DMS53 treated with DMSO at 0.1 percent for 48 hours (cell line): ENCODE measurements around the gene RAB29.
"Not testable (repeated sequence)": the region's sequence is repeated elsewhere in the genome, so short reads cannot be mapped to it uniquely, and the experiment has no call there.

Experiments
- DNase-seq: peaks from one replicate; lab custom pipeline; 2025; ENCODE audit not compliant: unreplicated experiment; lab: John Stamatoyannopoulos, UW

RAB29 gene, protein sequence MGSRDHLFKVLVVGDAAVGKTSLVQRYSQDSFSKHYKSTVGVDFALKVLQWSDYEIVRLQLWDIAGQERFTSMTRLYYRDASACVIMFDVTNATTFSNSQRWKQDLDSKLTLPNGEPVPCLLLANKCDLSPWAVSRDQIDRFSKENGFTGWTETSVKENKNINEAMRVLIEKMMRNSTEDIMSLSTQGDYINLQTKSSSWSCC

DNA sequence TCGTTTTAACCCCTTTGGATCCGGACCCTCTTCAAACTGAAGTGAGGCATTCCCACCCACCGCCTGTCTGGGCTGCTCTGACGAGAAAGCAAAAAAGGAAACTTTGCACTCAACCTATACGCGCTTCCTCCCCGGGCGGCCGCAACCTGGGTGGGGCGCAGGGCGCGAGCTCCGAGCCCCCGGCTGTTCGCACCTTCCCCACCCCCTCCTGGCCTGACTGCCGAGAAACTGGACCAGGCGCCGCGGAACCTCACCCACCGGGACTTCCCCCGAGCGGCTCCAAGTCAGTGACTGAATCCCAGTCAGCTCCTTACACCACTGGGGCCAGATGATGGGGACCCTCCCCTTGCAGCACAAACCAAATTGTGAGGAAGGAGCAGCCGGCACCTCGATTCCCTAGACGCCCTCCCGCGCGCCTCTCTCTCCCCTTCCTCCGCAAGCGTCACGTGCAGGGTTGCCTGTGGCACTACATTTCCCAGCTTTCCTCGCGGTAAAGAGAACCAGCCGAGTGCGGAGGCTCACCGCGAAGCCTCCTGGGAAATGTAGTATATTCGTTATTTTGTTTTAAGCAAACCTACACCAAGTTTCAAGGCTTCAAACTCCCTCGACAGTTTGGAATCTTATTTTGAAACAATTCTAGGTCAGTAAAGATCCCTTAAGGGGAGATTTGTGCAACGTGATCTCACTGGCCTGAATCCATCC, at the start of gene RAB29:
Gene RAB29, minus strand, starts transcription at position 468 of the 702 bp plus-strand sequence. CDS start 526 bp downstream, outside the sequence.
- peak; percentile 59 for DNase-seq

DNA sequence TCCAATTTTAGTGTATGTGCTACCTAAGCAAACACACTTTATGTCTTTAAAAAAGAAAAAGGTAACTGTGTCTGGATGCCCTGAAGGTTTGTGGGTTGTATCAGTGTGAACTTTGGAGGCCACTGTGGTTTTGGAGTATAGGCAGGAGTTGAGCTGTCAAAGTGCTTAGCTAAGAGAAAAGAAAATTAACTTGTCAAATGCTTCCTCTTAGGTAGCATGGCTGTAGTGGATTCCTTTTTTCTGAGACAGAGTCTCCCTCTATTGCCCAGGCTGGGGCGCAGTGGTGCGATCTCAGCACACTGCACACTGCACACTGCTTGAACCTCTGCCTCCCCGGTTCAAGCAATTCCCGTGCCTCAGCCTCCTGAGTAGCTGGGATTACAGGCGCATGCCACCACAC, 48.9 kb upstream of the RAB29 start:
- DNase-seq: no peak

DNA sequence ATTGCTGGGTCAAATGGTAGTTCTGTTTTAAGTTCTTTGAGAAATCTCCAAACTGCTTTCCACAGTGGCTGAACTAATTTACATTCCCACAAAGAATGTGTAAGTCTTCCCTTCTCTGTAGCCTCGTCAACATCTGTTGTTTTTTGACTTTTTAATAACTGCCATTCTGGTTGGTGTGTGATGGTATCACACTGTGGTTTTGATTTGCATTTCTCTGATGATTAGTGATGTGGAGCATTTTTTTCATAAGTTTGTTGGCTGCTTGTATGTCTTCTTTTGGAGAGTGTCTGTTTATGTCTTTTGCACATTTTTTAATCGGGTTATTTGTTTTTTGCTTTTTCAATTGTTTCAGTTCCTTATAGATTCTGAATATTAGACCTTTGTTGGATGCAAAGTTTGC, 48.0 kb upstream of the RAB29 start:
- DNase-seq: not testable (repeated sequence)

DNA sequence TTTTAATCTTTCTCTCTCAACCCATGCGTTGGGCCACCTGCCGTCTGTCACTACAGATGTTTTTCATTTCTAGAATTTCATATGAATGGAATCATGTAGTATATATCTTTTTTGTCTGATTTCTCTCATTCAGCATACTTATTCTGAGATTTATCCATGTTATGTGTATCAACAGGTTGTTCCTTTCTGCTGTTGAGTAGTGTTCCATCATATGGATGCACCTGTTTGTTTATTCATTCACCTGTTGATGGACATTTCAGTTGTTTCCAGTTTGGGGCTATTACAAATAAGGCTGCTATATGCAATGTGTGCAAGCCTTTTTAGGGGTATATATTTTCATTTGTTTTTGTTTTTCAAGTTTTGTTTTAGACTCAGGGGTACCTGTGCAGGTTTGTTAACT, 47.1 kb upstream of the RAB29 start:
- no peak for DNase-seq

DNA sequence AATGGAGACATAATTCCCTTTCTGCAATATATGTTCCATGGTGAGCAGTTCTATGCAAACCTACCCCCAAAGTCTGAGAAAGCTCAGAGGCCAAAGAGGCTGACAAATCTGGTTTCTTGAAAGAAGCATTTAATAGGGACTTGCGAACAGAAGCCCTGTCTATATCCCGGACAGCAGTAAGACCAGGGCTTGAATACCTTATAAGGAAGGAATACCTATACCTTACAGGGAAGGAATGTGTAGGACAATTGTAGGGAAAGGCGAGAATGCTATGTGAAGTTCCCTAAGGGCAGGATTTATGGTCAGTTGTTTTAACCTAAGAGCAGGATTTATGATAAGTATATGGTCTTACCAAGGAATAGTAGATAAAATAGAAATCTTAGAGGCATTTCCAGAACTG, 42.7 kb upstream of the RAB29 start:
- DNase-seq: no peak

DNA sequence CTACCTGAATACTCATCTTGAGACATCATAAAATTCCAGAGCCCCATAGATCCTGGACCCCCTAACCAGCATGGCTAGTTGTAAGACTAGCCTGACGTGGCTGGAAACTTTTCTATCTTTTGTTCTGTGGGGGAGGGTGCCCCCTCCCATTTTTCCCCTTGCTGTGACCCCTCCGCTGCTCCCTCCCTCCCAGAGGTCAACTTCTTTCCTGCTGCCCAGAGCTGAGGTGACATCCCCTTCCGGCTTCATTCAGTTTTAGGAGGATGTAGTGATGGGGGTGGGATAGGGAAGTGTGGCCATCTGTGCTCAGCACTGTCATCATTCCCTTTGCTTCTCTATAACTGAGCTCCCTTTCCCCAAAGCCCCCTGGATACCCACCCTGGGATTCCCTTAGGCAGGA, 42.1 kb upstream of the RAB29 start:
- DNase-seq: no peak

DNA sequence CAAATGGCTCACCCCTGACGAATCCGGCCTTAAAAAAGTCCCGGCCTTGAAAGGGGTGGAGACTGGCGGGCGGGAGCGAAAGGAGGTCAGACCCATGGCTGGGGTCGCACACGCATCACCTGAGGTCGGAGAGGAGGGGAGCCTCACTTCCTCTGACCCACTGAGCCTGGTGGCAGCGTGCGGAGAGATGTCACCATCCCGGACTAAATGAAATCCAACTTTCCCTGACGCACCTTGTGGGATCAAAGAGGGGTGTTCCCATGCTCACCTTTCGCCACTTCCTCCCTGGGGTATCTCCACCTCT, 38.4 kb upstream of the RAB29 start:
- no peak for DNase-seq

DNA sequence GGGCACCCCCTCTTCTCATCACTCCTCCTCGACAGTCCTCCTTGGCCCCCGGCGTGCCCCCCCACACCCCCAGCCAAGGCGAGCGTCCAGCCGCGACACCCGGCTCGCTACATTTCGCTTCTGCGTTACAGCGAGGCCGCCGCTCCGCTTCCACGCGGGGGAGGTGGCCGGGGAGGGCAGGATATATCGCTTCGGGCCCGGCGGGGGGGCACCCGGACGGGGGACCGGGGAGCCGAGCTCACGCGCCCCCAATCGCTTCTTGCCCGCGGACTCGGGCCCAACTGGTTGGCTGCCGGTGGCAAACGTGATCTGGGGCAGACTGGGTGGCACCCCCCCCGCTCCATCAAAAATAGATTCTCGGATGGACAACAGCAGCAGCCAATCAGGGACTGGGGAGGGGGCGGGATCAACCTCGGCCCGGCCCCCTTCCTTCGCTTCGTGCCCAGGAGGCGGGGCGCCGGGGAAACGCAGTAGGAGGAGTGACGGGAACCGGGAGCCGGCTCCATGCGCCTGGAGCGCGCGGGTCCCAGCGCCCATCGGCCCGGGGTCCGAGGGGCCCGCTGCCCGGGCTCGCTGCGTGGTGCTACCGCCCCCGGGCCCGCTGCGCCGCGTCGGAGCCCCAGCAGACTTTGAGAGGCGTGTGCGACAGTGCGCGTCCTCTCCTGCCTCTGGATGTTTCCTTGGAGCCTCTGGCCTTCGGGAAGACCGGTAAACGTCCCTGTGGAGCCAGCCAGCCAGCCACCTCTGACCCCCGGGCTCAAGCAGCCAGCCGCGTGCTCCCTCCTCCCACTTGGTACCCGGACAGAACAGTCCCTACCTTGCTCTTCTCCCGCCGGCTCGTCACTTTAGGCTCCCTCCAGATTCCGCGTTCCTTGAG, 37.8 kb upstream of the RAB29 start, which contains the start of gene SLC41A1:
Gene SLC41A1, minus strand, starts transcription at position 321 of the 877 bp plus-strand sequence. CDS start 2,757 bp downstream, outside the sequence.
- peak; percentile 92 for DNase-seq

DNA sequence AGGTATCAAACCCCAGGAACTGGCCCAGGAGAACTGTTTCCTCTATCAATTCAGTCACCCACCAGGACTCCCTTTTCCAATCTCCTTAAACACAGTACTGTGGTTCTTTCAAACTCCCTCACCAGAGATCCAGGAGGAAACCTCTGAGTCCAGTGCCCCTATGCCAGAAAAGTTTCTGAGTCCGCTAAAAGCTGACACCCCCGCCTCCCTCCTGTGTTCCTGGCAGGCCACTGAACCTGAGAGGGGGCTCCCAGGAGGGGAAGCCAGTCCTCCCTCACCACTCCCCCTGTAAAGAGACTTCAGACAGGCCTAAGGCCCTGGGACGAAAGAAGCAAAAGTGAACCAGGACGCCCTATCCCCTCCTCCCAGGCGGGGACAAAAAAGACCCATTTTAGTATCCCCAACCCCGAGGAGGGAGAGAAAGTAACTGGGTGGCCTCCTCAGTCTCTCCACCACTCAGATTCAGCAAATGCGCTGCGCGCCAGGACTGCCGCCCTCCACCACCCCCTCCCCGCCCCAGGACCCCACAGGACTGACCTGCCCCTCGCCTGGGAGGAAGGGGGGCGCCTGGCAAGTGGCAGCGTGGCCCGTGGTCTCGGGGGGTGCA, 37.1 kb upstream of the RAB29 start:
- no peak for DNase-seq

DNA sequence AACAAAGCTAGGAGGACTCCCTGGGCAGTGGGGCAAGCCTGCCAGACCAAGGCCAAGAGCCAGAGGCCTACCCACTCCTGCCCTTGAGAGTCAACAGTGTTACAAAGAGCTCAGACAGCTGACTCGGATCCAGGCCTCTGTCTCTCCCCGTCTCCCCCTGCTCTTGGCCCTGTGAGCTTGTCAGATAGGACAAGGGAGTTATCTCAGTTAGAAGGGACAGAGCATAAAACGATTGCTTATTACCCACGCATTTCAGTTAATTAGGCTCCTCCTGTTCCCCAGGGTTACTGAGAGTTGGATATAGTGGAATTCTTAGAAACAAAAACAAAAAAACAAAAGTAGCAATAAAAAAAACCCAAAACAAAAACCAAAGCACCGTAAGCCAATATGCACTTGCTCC, 36.4 kb upstream of the RAB29 start:
- DNase-seq: no peak

DNA sequence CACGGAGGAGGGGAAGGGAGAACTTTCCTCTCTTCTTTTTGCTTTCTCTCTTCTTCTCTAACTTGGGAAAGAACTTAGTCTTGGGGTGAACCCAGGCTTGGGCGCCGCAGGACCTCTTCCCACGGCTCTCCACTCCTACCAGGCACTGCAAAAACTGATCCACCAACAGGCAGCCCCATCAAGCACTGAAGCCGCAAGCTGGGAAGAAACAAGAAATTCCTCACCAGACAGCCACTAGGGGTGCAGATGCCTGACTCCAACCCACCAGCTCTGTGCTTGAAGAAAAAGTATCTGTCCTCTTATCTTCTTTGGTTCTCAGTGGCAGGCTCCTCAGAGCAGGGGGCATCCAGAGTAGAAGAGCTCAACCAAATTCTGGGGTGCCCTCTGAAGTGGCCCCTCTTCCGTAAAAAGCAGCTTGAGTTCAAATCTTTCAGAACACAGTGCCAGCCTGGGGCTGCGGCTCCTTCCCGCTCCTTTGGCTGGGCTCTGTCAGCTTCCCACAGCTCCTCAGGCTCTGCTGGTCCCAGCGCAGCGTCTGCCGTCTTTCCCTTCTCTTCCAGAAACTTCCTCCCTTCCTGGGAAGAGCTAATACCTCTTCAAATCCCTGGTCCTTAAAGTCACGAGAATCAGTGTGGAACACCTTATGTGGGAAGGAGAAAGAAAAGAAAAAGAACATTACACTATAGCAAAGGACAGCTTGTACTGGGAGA, 35.3 kb upstream of the RAB29 start:
- DNase-seq: no peak

DNA sequence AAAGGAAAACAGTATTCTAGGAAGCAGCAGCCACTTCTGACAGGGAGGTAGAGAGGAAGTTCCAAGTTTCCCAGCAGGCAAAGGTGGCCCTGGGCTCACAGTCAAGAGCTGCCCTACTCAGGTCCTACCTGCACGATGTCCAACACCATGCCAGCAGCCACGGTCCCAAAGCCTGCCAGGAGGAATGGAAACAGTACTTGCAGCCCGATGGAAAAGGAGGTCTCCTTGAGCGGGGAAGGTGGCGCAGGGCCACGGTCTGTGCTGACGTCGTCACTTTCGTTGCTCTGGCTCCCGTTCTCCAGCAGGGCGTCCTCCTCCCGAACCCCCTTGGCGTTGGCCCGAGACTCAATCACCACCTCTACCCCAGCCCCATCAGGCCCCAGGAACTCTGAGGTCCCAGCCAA, 34.7 kb upstream of the RAB29 start:
- no peak for DNase-seq

DNA sequence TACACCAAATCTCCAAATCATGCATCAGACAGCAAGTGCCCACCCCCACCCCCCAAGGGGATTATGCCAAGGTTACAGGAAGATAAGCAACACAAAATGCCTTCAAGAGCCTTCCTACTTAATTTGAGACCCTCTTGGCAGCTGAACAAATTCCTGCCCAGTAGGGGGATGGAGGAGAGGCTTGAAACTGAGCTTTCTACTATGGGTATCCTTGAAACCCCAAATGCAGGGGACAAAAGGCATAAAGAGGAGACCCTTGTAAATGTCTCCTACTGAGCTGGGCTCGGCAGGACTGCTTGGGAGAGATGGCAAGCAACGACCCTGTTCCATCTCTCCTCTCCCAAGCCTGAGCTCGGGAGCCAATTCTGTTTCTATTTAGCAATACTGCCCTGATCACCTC, 34.2 kb upstream of the RAB29 start:
- no peak for DNase-seq

DNA sequence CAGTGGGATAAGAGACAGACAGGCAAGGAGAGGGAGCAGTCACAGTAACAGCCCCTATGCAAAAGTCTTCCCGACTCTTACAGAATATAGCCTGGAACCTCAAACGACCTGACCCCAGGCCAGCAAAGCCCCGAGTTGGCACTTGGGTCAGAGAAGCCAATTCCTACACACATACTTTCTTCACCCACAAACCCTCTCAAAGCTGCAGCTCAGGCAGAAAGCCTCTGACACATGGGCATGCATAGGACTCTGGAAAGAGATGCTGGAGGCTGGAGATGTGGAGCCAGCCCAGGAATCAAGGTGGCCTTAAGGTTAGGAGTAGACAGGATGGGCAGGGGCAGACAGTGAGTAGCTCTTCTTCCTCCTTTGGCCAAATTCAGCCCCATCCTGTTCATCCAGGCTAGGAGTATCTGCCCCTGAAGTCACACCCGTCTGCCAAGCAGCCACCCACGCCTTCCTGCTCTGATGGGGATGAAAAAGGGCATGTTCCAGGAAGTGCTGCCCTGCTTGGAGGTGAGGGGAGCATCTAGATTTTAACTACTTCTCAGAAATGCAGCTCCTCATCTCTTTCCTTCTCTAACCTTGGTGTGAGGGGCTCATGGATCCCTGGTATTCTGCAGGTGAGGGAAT, 29.9 kb upstream of the RAB29 start:
- no peak for DNase-seq

DNA sequence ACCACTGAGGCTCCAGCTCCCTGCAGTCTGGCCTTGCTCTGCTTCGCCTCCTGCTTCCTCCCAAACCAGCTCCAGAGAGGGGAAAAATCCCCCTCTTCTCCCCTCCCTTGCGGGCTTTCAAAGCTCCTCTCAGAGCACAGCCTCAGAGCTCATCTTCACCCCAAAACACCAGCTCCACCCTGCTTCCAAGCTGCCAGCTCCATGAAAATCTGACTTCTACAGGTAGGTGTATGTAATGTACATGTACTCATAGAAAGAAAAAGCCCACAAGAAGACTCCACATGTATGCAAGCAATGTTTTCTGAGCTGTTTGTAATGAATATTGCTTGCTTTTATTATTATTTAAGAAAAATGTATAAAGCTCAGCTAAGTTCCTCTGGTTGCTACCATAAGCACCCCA, 29.3 kb upstream of the RAB29 start:
- DNase-seq: no peak

DNA sequence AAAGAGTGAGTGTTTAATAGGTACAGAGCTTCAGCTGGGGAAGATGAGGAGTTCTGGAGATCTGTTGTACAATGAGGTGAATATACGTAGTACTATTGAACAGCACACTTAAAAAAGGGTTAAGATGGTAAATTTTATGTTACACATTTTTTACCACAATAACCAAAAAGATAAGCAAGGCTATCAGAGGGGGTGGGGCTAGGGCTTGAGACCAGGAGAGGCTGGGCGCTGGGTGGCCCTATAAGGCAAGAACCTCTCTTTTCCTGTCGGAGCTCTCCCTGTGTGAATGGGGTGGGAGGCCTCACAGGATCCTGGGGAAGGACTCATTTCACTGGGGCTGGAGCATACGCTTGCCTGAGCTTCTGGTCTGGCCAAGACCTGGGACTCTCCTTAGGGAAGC, 28.7 kb upstream of the RAB29 start:
- DNase-seq: no peak

DNA sequence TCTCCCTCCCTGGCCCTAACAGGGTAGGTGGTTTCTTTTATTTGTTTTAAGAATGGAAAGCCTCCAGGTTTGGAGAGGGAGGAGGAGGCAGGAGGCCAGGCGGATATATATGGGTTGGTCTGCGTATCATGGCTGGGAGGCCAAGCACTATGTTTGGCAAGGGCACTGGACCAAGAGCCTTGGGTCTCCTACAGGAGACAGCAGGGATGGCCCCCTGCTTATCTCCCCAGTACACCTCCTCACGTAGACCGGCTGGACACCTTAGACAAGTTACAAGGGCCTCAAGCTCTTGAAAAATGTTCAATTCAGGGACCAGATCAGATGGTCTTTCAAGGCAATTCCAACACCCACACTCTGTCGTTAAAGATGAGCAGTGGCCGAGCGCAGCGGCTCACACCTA, 26.8 kb upstream of the RAB29 start:
- no peak for DNase-seq

DNA sequence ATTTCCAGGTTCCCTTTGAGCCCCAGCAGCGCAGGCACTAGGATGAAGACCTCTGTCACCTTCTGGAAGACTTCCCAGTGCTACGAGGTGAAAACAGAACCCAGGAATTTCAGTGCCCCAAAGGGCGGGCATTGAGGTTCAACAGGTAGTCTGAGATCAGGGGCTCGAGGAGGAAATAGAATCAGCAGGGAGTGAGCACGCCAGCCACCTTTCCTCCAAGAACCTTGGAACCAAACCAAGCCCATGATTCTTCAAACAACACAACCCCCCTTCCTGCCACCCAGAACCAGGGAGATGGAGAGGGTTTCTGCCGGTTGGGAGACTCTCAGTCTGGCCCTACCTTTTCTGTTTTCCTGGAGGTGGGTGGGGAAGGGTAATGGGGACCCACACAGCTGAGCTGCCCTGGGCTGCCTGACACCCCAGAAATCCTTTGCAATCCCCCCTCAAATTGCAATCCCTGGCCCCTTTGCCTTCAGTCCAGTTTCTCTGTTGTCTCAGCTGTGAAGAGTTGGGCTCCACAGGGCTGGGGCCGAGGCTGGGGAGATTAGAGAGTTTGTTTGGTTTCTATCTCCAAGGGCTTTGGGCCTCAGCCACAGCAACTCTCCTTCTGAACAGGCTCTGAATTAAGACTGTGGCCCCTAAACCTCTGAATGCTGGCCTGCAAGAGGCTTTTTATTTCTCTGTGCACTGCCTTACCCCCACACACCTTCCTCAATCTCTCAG, 25.9 kb upstream of the RAB29 start:
- DNase-seq: no peak

DNA sequence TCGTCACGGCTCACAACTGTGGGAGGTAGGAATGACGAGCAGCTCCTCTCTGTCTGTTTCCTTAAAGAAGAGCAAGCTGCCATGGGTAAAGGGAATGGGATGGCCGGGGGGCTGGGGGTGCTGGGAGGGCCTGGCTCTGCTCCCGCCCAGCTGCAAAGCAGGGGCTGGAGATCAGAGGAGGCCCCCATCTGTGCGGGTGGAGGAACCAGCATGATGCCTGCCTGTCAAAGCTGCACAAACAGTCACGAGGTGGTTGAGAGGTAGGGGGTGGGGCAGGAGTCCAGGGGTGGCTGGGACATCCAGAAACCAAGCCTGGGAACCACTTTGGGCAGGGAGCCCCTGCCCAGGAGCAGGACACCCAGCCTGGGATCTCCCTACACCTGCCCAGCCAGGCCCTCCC, 25.1 kb upstream of the RAB29 start:
- no peak for DNase-seq

DNA sequence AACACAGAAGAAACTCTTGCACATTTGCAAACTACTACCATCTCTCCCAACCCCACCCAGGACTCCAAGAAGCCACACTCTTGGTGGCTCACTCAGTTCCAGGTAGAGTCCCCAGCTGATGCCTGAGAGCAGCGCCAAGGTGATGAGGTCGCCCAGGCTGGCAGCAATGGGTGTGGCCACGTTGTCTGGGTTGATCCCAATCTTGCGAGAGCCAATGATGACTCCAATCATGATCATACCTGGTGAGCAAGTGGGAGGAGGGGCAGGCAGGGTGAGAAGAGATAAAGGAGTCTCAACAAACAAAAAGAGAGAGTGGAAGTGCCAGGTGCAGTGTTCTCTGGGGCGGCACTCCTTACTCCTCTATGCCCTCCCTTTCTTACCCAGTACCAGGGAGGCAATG, 23.3 kb upstream of the RAB29 start:
- no peak for DNase-seq
